K562 (cell line): ENCODE measurements around the gene RBFOX2. TPM values are rescaled to one million over a fixed set of nuclear protein-coding genes. Genes with fewer than 3 reads are reported as not detected.

Experiments used
- ATAC-seq: fragments of 200-7000 bp; cut with Tn5 transposase; 3 replicates; pipeline ENCODE4 v1.9.1; 2020; ENCODE audit warnings: moderate library complexity
- BruUV-seq: library from RNA; stranded (reverse); fragments of 400-500 nt; replicated peaks from 2 replicates; lab custom pipeline; 2021; lab: Mats Ljungman, UMichigan
- CTCF ChIA-PET: fragments of 300-600 bp; formaldehyde crosslinking; extraction: SDS; loops from one replicate; lab custom pipeline; 2021; ENCODE audit warnings: low intra/inter-chr PET ratio; lab: Yijun Ruan, JAX
- POLR2A ChIA-PET: fragments of 300-600, 350-650 bp; sonication (Branson Sonifier 250); formaldehyde crosslinking; extraction: SDS; loops from one replicate; lab custom pipeline; 2021; ENCODE audit warnings: antibody characterized with exemption, inconsistent platforms; lab: Yijun Ruan, JAX
- DNase-seq, 4 experiments: peaks; one replicate each; pipeline versions ENCODE4 v3.0.0 to v3.0.0-alpha.2; 2011 to 2018; ENCODE audit warnings: low spot score in 3 of 4, mixed read lengths in 3 of 4; ENCODE audit errors: extremely low read depth in 1 of 4
- FAIRE-seq: peaks from 2 replicates; lab custom pipeline; 2011; peaks lifted over from hg19 to GRCh38; lab: Jason Lieb, UNC
- H2AFZ ChIP-seq: 2 replicates; pipeline ENCODE4 v1.6.0; 2011; ENCODE audit warnings: low read depth, low read length, control low read depth, inconsistent platforms
- H3K27ac ChIP-seq: fragments of 200-600 bp; 3 replicates; pipeline ENCODE4 v1.8.0; 2011; ENCODE audit warnings: low read depth, mild to moderate bottlenecking, control low read depth, inconsistent platforms, low read length, moderate library complexity, mixed read lengths; ENCODE audit errors: extremely low read depth
- H3K27me3 ChIP-seq, 2 experiments: fragments of 300-600 bp in 1 of 2; 2 replicates in 1 of 2; 3 replicates in 1 of 2; pipeline versions ENCODE4 v1.6.0 to v1.8.0; 2011; ENCODE audit warnings: inconsistent platforms in 2 of 2, low read length in 2 of 2, mild to moderate bottlenecking in 1 of 2, mixed read lengths in 1 of 2, moderate library complexity in 1 of 2; ENCODE audit not compliant: control insufficient read depth in 2 of 2, insufficient read depth in 2 of 2
- H3K36me3 ChIP-seq: fragments of 300-600 bp; 3 replicates; pipeline ENCODE4 v1.8.0; 2011; ENCODE audit warnings: mild to moderate bottlenecking, low read length, inconsistent platforms; ENCODE audit not compliant: control insufficient read depth, insufficient read depth
- H3K4me1 ChIP-seq, 2 experiments: fragments of 200-600 bp in 1 of 2; replicated peaks in 1 of 2; 2 replicates in 1 of 2; 3 replicates in 1 of 2; pipeline versions ENCODE4 v1.5.1 to v1.8.0; 2011; ENCODE audit warnings: inconsistent platforms in 2 of 2, low read length in 2 of 2, mild to moderate bottlenecking in 1 of 2, mixed read lengths in 1 of 2, moderate library complexity in 1 of 2; ENCODE audit not compliant: control insufficient read depth in 2 of 2, insufficient read depth in 2 of 2
- H3K4me2 ChIP-seq: 2 replicates; pipeline ENCODE4 v1.6.1; 2011; ENCODE audit warnings: low read length, control low read depth, inconsistent platforms, mixed read lengths; ENCODE audit not compliant: insufficient read depth
- H3K4me3 ChIP-seq: fragments of 200-600 bp; sonication (generic), shearing (Covaris generic); 2 replicates; pipeline ENCODE4 v1.5.1; 2016; ENCODE audit warnings: control low read depth, inconsistent platforms
- H3K79me2 ChIP-seq: fragments of 200-600 bp; 3 replicates; pipeline ENCODE4 v1.8.0; 2011; ENCODE audit warnings: low read length, inconsistent platforms; ENCODE audit not compliant: control insufficient read depth, insufficient read depth
- H3K9ac ChIP-seq, 2 experiments: 2 replicates each; pipeline versions ENCODE4 v1.6.0 to v1.6.1; 2011; ENCODE audit warnings: low read depth in 2 of 2, low read length in 2 of 2, control low read depth in 1 of 2, inconsistent platforms in 1 of 2, mild to moderate bottlenecking in 1 of 2, mixed read lengths in 1 of 2; ENCODE audit not compliant: insufficient read depth in 1 of 2
- H3K9me1 ChIP-seq: one replicate; pipeline ENCODE4 v1.6.0; 2011; ENCODE audit warnings: inconsistent platforms, mild to moderate bottlenecking, low read length, moderate library complexity; ENCODE audit not compliant: control insufficient read depth, insufficient read depth
- H3K9me3 ChIP-seq: replicated peaks from 2 replicates; pipeline ENCODE4 v1.5.1; 2011; ENCODE audit warnings: low read depth, low read length, inconsistent platforms; ENCODE audit not compliant: control insufficient read depth, insufficient read depth
- H4K20me1 ChIP-seq: replicated peaks from 2 replicates; pipeline ENCODE4 v1.6.1; 2011; ENCODE audit warnings: low read length, inconsistent platforms, mixed read lengths; ENCODE audit not compliant: control insufficient read depth, insufficient read depth
- BRD9 ChIP-seq: fragments of 450-650 bp; IDR thresholded peaks from 2 replicates; pipeline ENCODE4 v1.6.1; 2018; ENCODE audit warnings: low read depth; ENCODE audit not compliant: partially characterized antibody
- ETV5 ChIP-seq: sonication (generic); formaldehyde crosslinking; IDR thresholded peaks from 2 replicates; pipeline ENCODE4 v1.4.0; 2020; ENCODE audit warnings: low read depth, mild to moderate bottlenecking, missing genetic modification reagents
- FUS ChIP-seq: fragments of 200-400 bp; formaldehyde crosslinking; optimal IDR thresholded peaks from 2 replicates; pipeline ENCODE3; 2017; ENCODE audit warnings: low read depth, low read length
- ZC3H4 ChIP-seq: sonication (generic); formaldehyde crosslinking; IDR thresholded peaks from 2 replicates; pipeline ENCODE4 v1.9.0; 2021; ENCODE audit warnings: missing genetic modification reagents, borderline replicate concordance
- in situ Hi-C: fragments of 300-500 bp; cut with MboI; formaldehyde crosslinking; loops from 4 replicates; pipeline ENCODE4 v1.15.0; 2018; ENCODE audit warnings: inconsistent platforms, mixed read lengths
- intact Hi-C: fragments of 100-400 bp; cut with micrococcal nuclease; formaldehyde crosslinking; loops from 2 replicates; pipeline ENCODE4 v1.14.2; 2022
- polyA plus RNA-seq, 8 experiments: library from polyadenylated mRNA; depleted of rRNA in 4 of 8; stranded (reverse) in 5 of 8; unstranded in 3 of 8; fragments of >200 nt; fragmentation: Nextera tagmentation in 2 of 8; fragmentation: Illumina TruSeq in 1 of 8; extraction: Ambion mirVana in 2 of 8; extraction: Trizol in 1 of 8; gene quantifications; 2 replicates each; pipeline versions ENCODE4 v1.2.1 to v1.2.3, GENCODE V29; 2011 to 2014; ENCODE audit warnings: inconsistent platforms in 1 of 8, missing spikeins in 1 of 8
- total RNA-seq, 7 experiments: library from RNA; depleted of rRNA in 6 of 7; stranded (reverse); fragments of >200 nt in 6 of 7; fragmentation: Illumina TruSeq in 2 of 7; extraction: Trizol in 2 of 7; gene quantifications; 2 replicates each; pipeline versions ENCODE4 v1.2.1 to v1.2.3, GENCODE V29; 2011 to 2021; ENCODE audit warnings: low replicate concordance in 1 of 7
- TF ChIP-seq, protein P1 (sequence below): fragments of 450-650 bp; formaldehyde crosslinking; conservative IDR thresholded peaks from 2 replicates; pipeline ENCODE4 v1.4.0; 2022; ENCODE audit warnings: mild to moderate bottlenecking, missing genetic modification characterization

Gene RBFOX2
- total and polyA plus RNA-seq, 9 of the 15 experiments (the other 6 are each of a cell fraction or from before 2014, with no cell fraction given) = 5.8 to 24.8 (median 14.2) TPM

- BruUV-seq = no TSS peak
- no peaks in the 10 kb centered on the region for H3K79me2 ChIP-seq
- ChIA-PET CTCF (no interaction called here), POLR2A (no interaction called here)
- H3K27ac ChIP-seq = no peak overlapping the region
- ATAC-seq = no peak
- H4K20me1 ChIP-seq = no peaks in the 10 kb centered on the region
- no peak overlapping the region for H3K9ac ChIP-seq
- no peak for FAIRE-seq
- H3K9me1 ChIP-seq = no peaks in the 10 kb centered on the region
- intact Hi-C loops = no loop called here
- H2AFZ ChIP-seq = no peak overlapping the region
- H3K27me3 ChIP-seq = no peaks in the 10 kb centered on the region
- H3K4me2 ChIP-seq = no peak overlapping the region
- no peaks in the 10 kb centered on the region for H3K36me3 ChIP-seq
- no peak overlapping the region for H3K4me3 ChIP-seq
- TF ChIP-seq ZC3H4 (CRISPR knock-in tag) (no peak), FUS (no peak), ETV5 (CRISPR knock-in tag) (no peak), BRD9 (no peak)
- TF ChIP-seq, protein P1, sequence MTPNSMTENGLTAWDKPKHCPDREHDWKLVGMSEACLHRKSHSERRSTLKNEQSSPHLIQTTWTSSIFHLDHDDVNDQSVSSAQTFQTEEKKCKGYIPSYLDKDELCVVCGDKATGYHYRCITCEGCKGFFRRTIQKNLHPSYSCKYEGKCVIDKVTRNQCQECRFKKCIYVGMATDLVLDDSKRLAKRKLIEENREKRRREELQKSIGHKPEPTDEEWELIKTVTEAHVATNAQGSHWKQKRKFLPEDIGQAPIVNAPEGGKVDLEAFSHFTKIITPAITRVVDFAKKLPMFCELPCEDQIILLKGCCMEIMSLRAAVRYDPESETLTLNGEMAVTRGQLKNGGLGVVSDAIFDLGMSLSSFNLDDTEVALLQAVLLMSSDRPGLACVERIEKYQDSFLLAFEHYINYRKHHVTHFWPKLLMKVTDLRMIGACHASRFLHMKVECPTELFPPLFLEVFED (CRISPR knock-in tag) = no peak
- no peaks in the 10 kb centered on the region for H3K4me1 ChIP-seq
- in situ Hi-C loops = no loop called here
- DNase-seq = no peak
- no peaks in the 10 kb centered on the region for H3K9me3 ChIP-seq
Observed at GRCh38 chr22:35769974-35770373, 258.6 kb downstream of the RBFOX2 start.
